Embryonic facial prominence (tissue), 1 donor: Measurements from ENCODE around the gene HILPDA.

Experiments used
- DNase-seq: peaks from one replicate; pipeline ENCODE4 v3.0.0-alpha.2; 2016; ENCODE audit errors: extremely low spot score

Gene HILPDA

GRCh38 chr7:128455543-128456254, at the start of gene HILPDA:
HILPDA (plus strand) TSS chr7:128455878; CDS start chr7:128457269, 1,391 bp downstream.
- DNase-seq: peak; percentile 81

GRCh38 chr7:128406314-128407232, 49.1 kb upstream of the HILPDA start:
- DNase-seq: no peak

- no peak for DNase-seq
These were observed 48.5 kb upstream of the HILPDA start for GRCh38 chr7:128407233-128407589.

- DNase-seq: no peak
These were observed 47.6 kb upstream of the HILPDA start for GRCh38 chr7:128407751-128408708.

GRCh38 chr7:128408709-128409595, 46.7 kb upstream of the HILPDA start:
- DNase-seq: no peak

- peak; percentile 79 for DNase-seq
These were observed 45.9 kb upstream of the HILPDA start, which contains the start of gene IMPDH1 for GRCh38 chr7:128409596-128410450. IMPDH1 (minus strand) TSS chr7:128409982; CDS start chr7:128409901, 81 bp downstream.

GRCh38 chr7:128410451-128410753, 45.3 kb upstream of the HILPDA start:
- DNase-seq: no peak

- DNase-seq: no peak
These were observed 40.4 kb upstream of the HILPDA start for GRCh38 chr7:128415217-128415785.

GRCh38 chr7:128417071-128417470, 38.6 kb upstream of the HILPDA start:
- no peak for DNase-seq

- DNase-seq: no peak
These were observed 36.4 kb upstream of the HILPDA start for GRCh38 chr7:128419257-128419656.

GRCh38 chr7:128420773-128421172, 34.9 kb upstream of the HILPDA start:
- DNase-seq: no peak

- DNase-seq: no peak
These were observed 34.3 kb upstream of the HILPDA start for GRCh38 chr7:128421384-128421783.

GRCh38 chr7:128422037-128422436, 33.6 kb upstream of the HILPDA start:
- no peak for DNase-seq

GRCh38 chr7:128422842-128423241, 32.8 kb upstream of the HILPDA start:
- no peak for DNase-seq

- no peak for DNase-seq
These were observed 30.9 kb upstream of the HILPDA start for GRCh38 chr7:128424686-128425275.

- DNase-seq: no peak
These were observed 29.8 kb upstream of the HILPDA start for GRCh38 chr7:128425850-128426249.

GRCh38 chr7:128427289-128427891, 28.3 kb upstream of the HILPDA start:
- DNase-seq: peak; percentile 33

- DNase-seq: no peak
These were observed 25.5 kb upstream of the HILPDA start for GRCh38 chr7:128430207-128430606.

GRCh38 chr7:128431221-128431620, 24.5 kb upstream of the HILPDA start:
- no peak for DNase-seq
